A172 (cell line): ENCODE results near the gene BEST2. TPM values are rescaled to one million over a fixed set of nuclear protein-coding genes. Genes with fewer than 3 reads are reported as not detected.
A peak's percentile ranks its signal among the peaks of the same experiment; 100 is the strongest.

Experiments used
- DNase-seq: peaks from one replicate; pipeline ENCODE4 v3.0.0-alpha.2; 2015; ENCODE audit warnings: low spot score
- total RNA-seq: library from RNA; depleted of rRNA; stranded (reverse); fragments of >200 nt; shearing (Covaris generic); gene quantifications from 2 replicates; pipeline ENCODE4 v1.2.3, GENCODE V29; 2014

The BEST2 gene
- total RNA-seq, 1 experiment from 2014 or later: not detected

GRCh38 chr19:12730064-12730463, 21.5 kb upstream of the BEST2 start:
- DNase-seq: no peak

GRCh38 chr19:12731337-12731736, 20.3 kb upstream of the BEST2 start:
- DNase-seq: no peak

GRCh38 chr19:12733369-12734214, 18.0 kb upstream of the BEST2 start:
- DNase-seq: peak; percentile 42

GRCh38 chr19:12736995-12737834, 14.4 kb upstream of the BEST2 start, which contains the start of gene GET3:
Gene GET3 (plus strand): TSS chr19:12737497. CDS start chr19:12737506, 9 bp downstream.
- DNase-seq: peak; percentile 100

GRCh38 chr19:12737835-12738351, 13.7 kb upstream of the BEST2 start:
- no peak for DNase-seq

GRCh38 chr19:12745166-12745897, 6.3 kb upstream of the BEST2 start:
- peak; percentile 21 for DNase-seq

- DNase-seq: no peak
Measured at GRCh38 chr19:12748489-12748888, 3.1 kb upstream of the BEST2 start.

- DNase-seq: no peak
Measured at GRCh38 chr19:12749938-12750521, 1.6 kb upstream of the BEST2 start.

- DNase-seq: no peak
Measured at GRCh38 chr19:12750851-12751250, 740 bp upstream of the BEST2 start.

- no peak for DNase-seq
Measured at GRCh38 chr19:12752056-12752781, 628 bp downstream of the BEST2 start.

- no peak for DNase-seq
Measured at GRCh38 chr19:12754465-12755196, 3.0 kb downstream of the BEST2 start.

GRCh38 chr19:12756150-12756883, 4.7 kb downstream of the BEST2 start:
- no peak for DNase-seq

- no peak for DNase-seq
Measured at GRCh38 chr19:12757544-12758274, 6.1 kb downstream of the BEST2 start.

GRCh38 chr19:12759686-12760085, 8.1 kb downstream of the BEST2 start:
- DNase-seq: no peak

GRCh38 chr19:12763100-12763499, 11.5 kb downstream of the BEST2 start:
- DNase-seq: no peak

- DNase-seq: no peak
Measured at GRCh38 chr19:12764698-12765097, 13.1 kb downstream of the BEST2 start.

GRCh38 chr19:12766051-12766521, 14.5 kb downstream of the BEST2 start:
- DNase-seq: peak; percentile 77

- DNase-seq: no peak
Measured at GRCh38 chr19:12767150-12767549, 15.6 kb downstream of the BEST2 start.
